ENCODE results near the gene ANK3. TPM values are rescaled to one million over a fixed set of nuclear protein-coding genes. Genes with fewer than 3 reads are reported as not detected.

ANK3 gene
- total and polyA plus RNA-seq, 2 experiments from 2014 or later: 46.5 to 85.2 TPM

- H3K27ac Mint-ChIP-seq: no peak overlapping the region
- no peaks in the 10 kb centered on the region for H3F3A ChIP-seq (replicated peaks; ENCODE audit: low read depth)
- H3K79me2 ChIP-seq (replicated peaks; ENCODE audit: insufficient read depth): no peaks in the 10 kb centered on the region
- H3K36me3 ChIP-seq (ENCODE audit: insufficient read depth): no peaks in the 10 kb centered on the region
- H3K4me3 Mint-ChIP-seq: no peak overlapping the region
- H3K9me3 Mint-ChIP-seq: no peaks in the 10 kb centered on the region
- no peaks in the 10 kb centered on the region; the same call in none of the 2 replicates for H3K9me2 ChIP-seq (ENCODE audit: insufficient read depth)
- peaks cover 7% of the 10 kb centered on the region; the same call in 2 of the 3 replicates for H3K4me1 Mint-ChIP-seq
- TF ChIP-seq REST (IDR thresholded peaks at IDR 0.05; ENCODE audit: unreplicated experiment) (no peak), STAT1 (IDR thresholded peaks at IDR 0.05; ENCODE audit: unreplicated experiment) (no peak), NANOG (IDR thresholded peaks at IDR 0.05; ENCODE audit: borderline replicate concordance) (no peak), JUNB (IDR thresholded peaks at IDR 0.05; ENCODE audit: unreplicated experiment) (no peak), CTCF (conservative IDR thresholded peaks at IDR 0.05; ENCODE audit: low read depth in 2 of 2) (no peak), ZNF331 (CRISPR knock-in tag; IDR thresholded peaks at IDR 0.05; ENCODE audit: low read depth) (no peak), POLR2AphosphoS5 (IDR thresholded peaks at IDR 0.05; ENCODE audit: low read depth) (no peak), EZH2phosphoT487 (IDR thresholded peaks at IDR 0.05; ENCODE audit: unreplicated experiment) (no peak), CREB1 (CRISPR knock-in tag; IDR thresholded peaks at IDR 0.05; ENCODE audit: low read depth) (no peak), ZNF462 (CRISPR knock-in tag; IDR thresholded peaks at IDR 0.05) (no peak)
- peaks cover 3% of the 10 kb centered on the region; the same call in 1 of the 2 replicates for H3K4me1 ChIP-seq (ENCODE audit: insufficient read depth)
- no peaks in the 10 kb centered on the region for H3K27me3 ChIP-seq (ENCODE audit: insufficient read depth)
- ATAC-seq (no peak), DNase-seq (ENCODE audit: low spot score) (no peak)
- no peak overlapping the region for H2AFZ ChIP-seq
- no peaks in the 10 kb centered on the region for H3K36me3 Mint-ChIP-seq (ENCODE audit: low read depth)
- H4K20me1 ChIP-seq (replicated peaks; ENCODE audit: insufficient read depth): peaks cover 6% of the 10 kb centered on the region; the same call in 1 of the 2 replicates
- no peak overlapping the region for H3K27ac ChIP-seq (ENCODE audit: low read depth)
- no peaks in the 10 kb centered on the region for H3K27me3 Mint-ChIP-seq (ENCODE audit: insufficient read depth, low read depth, poor library complexity)
- no peak overlapping the region for H3K4me2 ChIP-seq
- no peak overlapping the region for H3K4me3 ChIP-seq
Observed at GRCh38 chr10:60309371-60309770, 80.3 kb downstream of the ANK3 start.

Measured in GM23338 (cell line).